ENCODE results near the gene ANKRD39.
"Not testable (repeated sequence)": the region's sequence is repeated elsewhere in the genome, so short reads cannot be mapped to it uniquely, and the experiment has no call there.

The ANKRD39 gene

DNA sequence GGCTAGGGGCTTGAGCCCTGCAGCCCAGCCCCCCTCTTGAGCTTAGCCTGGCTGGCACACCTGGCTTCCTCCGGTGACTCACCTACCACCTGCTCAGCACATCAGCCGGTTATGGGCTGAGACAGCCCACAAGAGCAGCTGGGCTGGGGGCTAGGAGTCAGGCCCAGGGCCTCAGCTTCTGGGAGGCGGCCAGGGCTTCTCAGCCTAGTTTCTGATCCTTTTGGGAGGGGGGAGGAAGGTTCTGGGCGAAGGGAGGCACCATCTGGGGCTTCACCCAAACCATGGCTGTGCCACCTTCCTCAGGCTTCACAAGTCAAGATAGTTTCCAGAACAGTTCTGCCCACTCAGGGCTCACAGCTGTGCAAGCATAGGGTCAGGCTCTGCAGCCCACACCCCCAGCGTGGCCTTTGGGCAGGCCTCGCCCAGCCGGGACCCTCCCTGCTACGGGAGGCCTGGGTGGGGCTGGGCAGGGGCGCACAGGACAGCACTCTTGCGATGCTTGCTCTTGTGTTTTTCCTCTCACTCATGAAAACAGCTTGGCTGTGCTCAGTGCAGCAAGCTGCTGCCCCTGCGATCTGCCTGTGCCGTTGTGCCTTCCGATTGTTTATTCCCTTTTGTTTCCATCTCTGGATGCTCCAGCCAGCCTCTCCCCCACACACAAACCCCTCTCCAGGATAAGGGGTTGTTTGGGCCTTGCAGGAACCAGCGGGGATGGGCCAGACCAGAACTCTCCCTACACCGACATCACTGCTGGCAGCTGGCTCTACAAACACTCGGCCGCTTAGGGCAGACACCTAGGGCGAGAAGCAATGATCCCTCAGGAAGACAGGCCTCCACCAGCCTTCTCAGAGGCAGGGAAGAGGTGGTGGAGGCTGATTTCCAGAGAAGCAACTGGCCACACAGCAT is 38.2 kb upstream of the ANKRD39 start:
- H3K9ac ChIP-seq (ENCODE audit: low read depth in 1 of 2, low read length in 2 of 2): no peak overlapping the region
- H3K4me1 ChIP-seq (ENCODE audit: control insufficient read depth in 1 of 2, insufficient read depth in 2 of 2, low read length in 2 of 2): peaks cover 17 to 23% of the 10 kb centered on the region in 2 donors
- H3K36me3 ChIP-seq (ENCODE audit: control insufficient read depth in 1 of 2, insufficient read depth in 2 of 2, low read length in 2 of 2): no peaks in the 10 kb centered on the region
- H3K4me3 ChIP-seq (ENCODE audit: low read depth in 1 of 2, low read length in 2 of 2): no peak overlapping the region
- H3K27ac ChIP-seq (ENCODE audit: low read depth, low read length): no peak overlapping the region
- H3K9me3 ChIP-seq (ENCODE audit: control insufficient read depth in 1 of 2, low read length in 2 of 2): no peaks in the 10 kb centered on the region
- H3K27me3 ChIP-seq (ENCODE audit: control insufficient read depth in 1 of 2, insufficient read depth in 2 of 2, low read length in 2 of 2): no peaks in the 10 kb centered on the region

- peaks cover 22 to 29% of the 10 kb centered on the region in 2 donors for H3K4me1 ChIP-seq (ENCODE audit: control insufficient read depth in 1 of 2, insufficient read depth in 2 of 2, low read length in 2 of 2)
- H3K27me3 ChIP-seq (ENCODE audit: control insufficient read depth in 1 of 2, insufficient read depth in 2 of 2, low read length in 2 of 2): no peaks in the 10 kb centered on the region
- H3K4me3 ChIP-seq (ENCODE audit: low read depth in 1 of 2, low read length in 2 of 2): no peak overlapping the region
- H3K9ac ChIP-seq (ENCODE audit: low read depth in 1 of 2, low read length in 2 of 2): no peak overlapping the region
- H3K36me3 ChIP-seq (ENCODE audit: control insufficient read depth in 1 of 2, insufficient read depth in 2 of 2, low read length in 2 of 2): no peaks in the 10 kb centered on the region
- no peak overlapping the region for H3K27ac ChIP-seq (ENCODE audit: low read depth, low read length)
- H3K9me3 ChIP-seq (ENCODE audit: control insufficient read depth in 1 of 2, low read length in 2 of 2): no peaks in the 10 kb centered on the region
Measured at GRCh38 chr2:96895032-96895745, 37.4 kb upstream of the ANKRD39 start.

DNA sequence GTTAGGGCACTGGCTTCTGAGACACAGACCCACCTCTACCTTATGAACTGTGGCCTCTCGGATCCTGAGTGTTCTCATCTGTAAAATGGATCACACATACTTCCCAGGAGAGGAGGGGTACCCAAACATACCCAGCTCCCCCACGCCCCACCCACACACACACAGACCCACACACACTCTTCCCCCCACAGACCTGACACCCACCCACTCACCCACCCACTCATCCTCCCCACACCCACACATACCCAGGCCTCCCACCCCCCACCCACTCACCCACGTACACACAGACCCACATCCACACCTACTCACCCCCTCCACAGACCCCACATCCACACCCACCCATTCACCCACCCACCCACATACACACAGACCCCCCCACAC is 36.3 kb upstream of the ANKRD39 start:
- H3K36me3 ChIP-seq (ENCODE audit: control insufficient read depth in 1 of 2, insufficient read depth in 2 of 2, low read length in 2 of 2): no peaks in the 10 kb centered on the region
- H3K4me3 ChIP-seq (ENCODE audit: low read depth in 1 of 2, low read length in 2 of 2): no peak overlapping the region
- no peak overlapping the region for H3K27ac ChIP-seq (ENCODE audit: low read depth, low read length)
- H3K9me3 ChIP-seq (ENCODE audit: control insufficient read depth in 1 of 2, low read length in 2 of 2): no peaks in the 10 kb centered on the region
- no peak overlapping the region for H3K9ac ChIP-seq (ENCODE audit: low read depth in 1 of 2, low read length in 2 of 2)
- no peaks in the 10 kb centered on the region for H3K27me3 ChIP-seq (ENCODE audit: control insufficient read depth in 1 of 2, insufficient read depth in 2 of 2, low read length in 2 of 2)
- H3K4me1 ChIP-seq (ENCODE audit: control insufficient read depth in 1 of 2, insufficient read depth in 2 of 2, low read length in 2 of 2): peaks cover 22 to 29% of the 10 kb centered on the region in 2 donors

GRCh38 chr2:96893289-96894150 is 35.7 kb upstream of the ANKRD39 start:
- Histone ChIP-seq H3K9me3 (ENCODE audit: control insufficient read depth in 1 of 2, low read length in 2 of 2) (no peaks in the 10 kb centered on the region), H3K27me3 (ENCODE audit: control insufficient read depth in 1 of 2, insufficient read depth in 2 of 2, low read length in 2 of 2) (no peaks in the 10 kb centered on the region), H3K9ac (ENCODE audit: low read depth in 1 of 2, low read length in 2 of 2) (no peak overlapping the region), H3K27ac (ENCODE audit: low read depth, low read length) (no peak overlapping the region), H3K4me3 (ENCODE audit: low read depth in 1 of 2, low read length in 2 of 2) (no peak overlapping the region), H3K4me1 (ENCODE audit: control insufficient read depth in 1 of 2, insufficient read depth in 2 of 2, low read length in 2 of 2) (peaks cover 28 to 31% of the 10 kb centered on the region in 2 donors), H3K36me3 (ENCODE audit: control insufficient read depth in 1 of 2, insufficient read depth in 2 of 2, low read length in 2 of 2) (no peaks in the 10 kb centered on the region)

- H3K27me3 ChIP-seq (ENCODE audit: control insufficient read depth in 1 of 2, insufficient read depth in 2 of 2, low read length in 2 of 2): no peaks in the 10 kb centered on the region
- H3K9me3 ChIP-seq (ENCODE audit: control insufficient read depth in 1 of 2, low read length in 2 of 2): no peaks in the 10 kb centered on the region
- H3K9ac ChIP-seq (ENCODE audit: low read depth in 1 of 2, low read length in 2 of 2): no peak overlapping the region
- peaks cover 38 to 43% of the 10 kb centered on the region in 2 donors for H3K4me1 ChIP-seq (ENCODE audit: control insufficient read depth in 1 of 2, insufficient read depth in 2 of 2, low read length in 2 of 2)
- H3K27ac ChIP-seq (ENCODE audit: low read depth, low read length): no peak overlapping the region
- H3K4me3 ChIP-seq (ENCODE audit: low read depth in 1 of 2, low read length in 2 of 2): no peak overlapping the region
- no peaks in the 10 kb centered on the region for H3K36me3 ChIP-seq (ENCODE audit: control insufficient read depth in 1 of 2, insufficient read depth in 2 of 2, low read length in 2 of 2)
Measured at GRCh38 chr2:96891591-96892333, 33.9 kb upstream of the ANKRD39 start.

DNA sequence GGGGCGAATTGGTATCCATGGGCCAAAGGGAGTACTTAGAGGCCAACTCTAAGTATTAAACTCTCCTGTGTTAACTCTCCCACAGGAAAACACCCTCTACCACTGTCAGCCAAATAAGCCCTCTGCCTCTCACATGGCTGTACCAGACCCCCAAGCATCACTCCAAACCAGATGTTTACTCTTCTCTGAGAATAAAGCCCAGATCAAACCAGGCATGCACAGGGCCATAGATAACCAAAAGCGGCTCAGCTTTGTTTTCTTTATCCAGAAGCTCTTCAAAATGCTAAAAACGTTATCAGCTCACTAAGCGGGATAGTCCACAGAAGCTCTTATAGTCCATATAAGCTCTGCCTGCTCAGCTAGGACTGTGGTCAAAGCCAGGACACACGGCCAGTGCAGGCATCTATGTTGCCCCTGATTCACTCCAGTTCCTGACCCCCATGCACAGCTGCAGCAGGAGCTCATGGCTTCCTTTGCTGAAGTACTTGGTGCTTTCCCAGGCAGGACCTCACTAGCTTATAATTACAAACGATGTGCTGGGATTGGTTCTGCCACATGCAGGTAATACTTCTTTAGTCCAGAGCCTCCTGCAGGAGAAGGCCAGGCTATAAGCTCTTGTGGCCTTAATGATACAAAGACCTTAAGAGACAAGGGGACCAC is 33.0 kb upstream of the ANKRD39 start:
- no peaks in the 10 kb centered on the region for H3K9me3 ChIP-seq (ENCODE audit: control insufficient read depth in 1 of 2, low read length in 2 of 2)
- no peaks in the 10 kb centered on the region for H3K27me3 ChIP-seq (ENCODE audit: control insufficient read depth in 1 of 2, insufficient read depth in 2 of 2, low read length in 2 of 2)
- no peaks in the 10 kb centered on the region for H3K36me3 ChIP-seq (ENCODE audit: control insufficient read depth in 1 of 2, insufficient read depth in 2 of 2, low read length in 2 of 2)
- no peak overlapping the region for H3K9ac ChIP-seq (ENCODE audit: low read depth in 1 of 2, low read length in 2 of 2)
- peaks cover 41% of the 10 kb centered on the region in 2 donors for H3K4me1 ChIP-seq (ENCODE audit: control insufficient read depth in 1 of 2, insufficient read depth in 2 of 2, low read length in 2 of 2)
- no peak overlapping the region for H3K4me3 ChIP-seq (ENCODE audit: low read depth in 1 of 2, low read length in 2 of 2)
- no peak overlapping the region for H3K27ac ChIP-seq (ENCODE audit: low read depth, low read length)

DNA sequence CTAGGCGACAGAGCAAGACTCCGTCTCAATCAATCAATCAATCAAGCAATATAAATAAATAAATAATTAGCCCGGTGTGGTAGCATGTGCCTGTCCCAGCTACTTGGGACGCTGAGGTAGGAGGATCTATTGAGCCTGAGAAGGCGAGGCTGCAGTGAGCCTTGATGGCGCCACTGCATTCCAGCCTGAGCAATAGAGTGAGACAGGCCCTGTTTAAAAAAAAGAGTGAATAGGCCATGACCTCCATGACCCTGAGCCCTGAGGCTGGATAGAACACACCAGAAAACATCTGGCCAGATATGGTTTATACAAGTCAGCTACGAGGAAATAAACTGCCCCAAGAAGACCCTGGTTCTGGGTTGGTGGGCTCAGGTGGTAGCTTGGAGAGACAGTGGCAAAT is 32.4 kb upstream of the ANKRD39 start:
- Histone ChIP-seq H3K27ac (ENCODE audit: low read depth, low read length) (no peak overlapping the region), H3K27me3 (ENCODE audit: control insufficient read depth in 1 of 2, insufficient read depth in 2 of 2, low read length in 2 of 2) (no peaks in the 10 kb centered on the region), H3K4me1 (ENCODE audit: control insufficient read depth in 1 of 2, insufficient read depth in 2 of 2, low read length in 2 of 2) (peaks cover 34 to 35% of the 10 kb centered on the region in 2 donors), H3K4me3 (ENCODE audit: low read depth in 1 of 2, low read length in 2 of 2) (no peak overlapping the region), H3K36me3 (ENCODE audit: control insufficient read depth in 1 of 2, insufficient read depth in 2 of 2, low read length in 2 of 2) (no peaks in the 10 kb centered on the region), H3K9me3 (ENCODE audit: control insufficient read depth in 1 of 2, low read length in 2 of 2) (no peaks in the 10 kb centered on the region), H3K9ac (ENCODE audit: low read depth in 1 of 2, low read length in 2 of 2) (no peak overlapping the region)

- H3K9ac ChIP-seq (ENCODE audit: low read depth in 1 of 2, low read length in 2 of 2); H3K36me3 ChIP-seq (ENCODE audit: control insufficient read depth in 1 of 2, insufficient read depth in 2 of 2, low read length in 2 of 2); H3K4me3 ChIP-seq (ENCODE audit: low read depth in 1 of 2, low read length in 2 of 2); H3K9me3 ChIP-seq (ENCODE audit: control insufficient read depth in 1 of 2, low read length in 2 of 2); H3K27ac ChIP-seq (ENCODE audit: low read depth, low read length); H3K27me3 ChIP-seq (ENCODE audit: control insufficient read depth in 1 of 2, insufficient read depth in 2 of 2, low read length in 2 of 2): not testable (repeated sequence)
- H3K4me1 ChIP-seq (ENCODE audit: control insufficient read depth in 1 of 2, insufficient read depth in 2 of 2, low read length in 2 of 2): peaks cover 31 to 37% of the 10 kb centered on the region in 2 donors
Measured at GRCh38 chr2:96889502-96889901, 31.7 kb upstream of the ANKRD39 start.
